GOT3 (cell line): ENCODE results near the gene PRKAG2.

ENCODE experiments used
- DNase-seq: peaks from one replicate; lab custom pipeline; 2025; ENCODE audit warnings: mixed read lengths; lab: John Stamatoyannopoulos, UW

PRKAG2 gene

GRCh38 chr7:151866028-151866427, 10.9 kb downstream of the PRKAG2 start:
- no peak for DNase-seq

DNA sequence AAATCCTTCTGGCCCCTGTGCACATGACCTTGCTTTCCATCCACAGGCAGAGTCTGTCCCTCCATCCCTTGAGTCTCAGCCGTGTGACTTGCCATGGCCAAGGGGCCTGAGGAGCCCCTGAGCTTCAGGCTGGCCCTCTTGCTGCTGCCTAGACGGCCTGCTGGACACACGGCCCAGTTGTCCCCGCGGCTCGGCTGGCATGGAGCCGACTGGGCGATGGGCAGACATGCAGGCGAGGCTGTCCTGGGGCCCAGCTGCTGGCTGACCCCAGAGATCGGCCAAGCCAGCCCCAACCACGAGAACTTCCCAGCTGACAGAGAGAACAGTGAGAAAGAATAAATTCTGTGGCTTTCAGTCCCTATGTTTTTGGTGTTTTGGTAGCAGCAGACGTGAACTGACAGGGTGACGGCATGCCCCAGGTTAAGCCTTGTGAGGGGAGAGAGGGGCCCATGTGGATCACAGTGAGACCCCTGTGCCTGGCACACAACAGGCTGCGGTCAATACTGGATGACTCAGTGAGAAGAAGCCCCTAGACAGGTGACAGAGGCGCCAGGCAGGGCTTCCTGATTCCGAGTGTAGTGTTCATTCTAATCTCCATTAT, 11.7 kb downstream of the PRKAG2 start:
- no peak for DNase-seq

DNA sequence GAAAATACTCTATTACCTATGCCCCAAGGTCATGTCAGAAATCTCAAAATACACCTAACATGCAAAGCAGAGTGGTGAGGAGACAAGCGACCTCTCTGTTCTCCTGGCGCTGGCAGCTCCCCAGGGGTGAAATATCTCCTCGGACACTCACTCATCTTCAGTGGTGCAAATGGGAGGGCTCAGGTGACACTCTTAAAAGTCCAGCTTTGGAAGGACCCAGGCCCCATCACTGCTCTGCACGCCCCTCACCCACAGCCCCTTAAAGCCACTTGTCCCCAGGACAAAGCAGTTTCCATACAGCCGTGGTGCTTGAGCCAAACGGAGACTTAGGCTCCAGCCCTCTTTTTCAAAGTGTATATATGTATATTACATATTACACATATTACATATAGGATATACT, 12.4 kb downstream of the PRKAG2 start:
- no peak for DNase-seq

GRCh38 chr7:151864081-151864480, 12.8 kb downstream of the PRKAG2 start:
- DNase-seq = no peak

DNA sequence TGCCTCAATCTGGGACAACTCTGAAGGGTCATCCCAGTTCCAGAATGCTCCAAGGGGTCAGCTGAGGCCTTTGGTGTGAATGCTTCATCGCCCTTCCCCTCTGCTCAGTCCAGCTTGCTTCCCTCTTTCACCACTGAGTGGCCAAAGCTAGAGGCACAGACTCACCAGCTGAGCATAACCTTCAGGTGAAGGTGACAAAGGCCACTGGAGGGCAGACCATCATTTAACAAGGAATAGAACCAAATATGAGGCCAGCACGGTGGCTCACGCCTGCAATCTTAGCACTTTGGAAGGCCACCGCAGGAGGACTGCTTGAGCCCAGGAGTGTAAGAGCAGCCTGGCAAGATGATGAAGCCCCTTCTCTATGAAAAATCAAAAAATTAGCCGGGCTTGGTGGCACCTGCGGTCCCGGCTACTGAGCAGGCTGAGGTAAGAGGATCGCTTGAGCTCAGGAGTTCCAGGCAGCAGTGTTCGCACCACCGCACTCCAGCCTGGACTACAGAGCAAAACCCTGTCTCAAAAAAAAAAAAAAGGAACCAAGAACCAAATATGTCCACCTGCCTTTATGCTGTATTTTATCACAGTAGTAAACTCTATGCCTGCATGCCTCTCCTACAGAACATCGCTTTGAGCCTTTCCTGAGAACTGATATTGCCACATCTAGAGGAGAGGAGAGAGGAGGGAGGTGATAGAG, 13.4 kb downstream of the PRKAG2 start:
- no peak for DNase-seq

- no peak for DNase-seq
Observed at GRCh38 chr7:151862606-151863381, 14.1 kb downstream of the PRKAG2 start.

GRCh38 chr7:151861881-151862280, 15.0 kb downstream of the PRKAG2 start:
- DNase-seq = no peak

DNA sequence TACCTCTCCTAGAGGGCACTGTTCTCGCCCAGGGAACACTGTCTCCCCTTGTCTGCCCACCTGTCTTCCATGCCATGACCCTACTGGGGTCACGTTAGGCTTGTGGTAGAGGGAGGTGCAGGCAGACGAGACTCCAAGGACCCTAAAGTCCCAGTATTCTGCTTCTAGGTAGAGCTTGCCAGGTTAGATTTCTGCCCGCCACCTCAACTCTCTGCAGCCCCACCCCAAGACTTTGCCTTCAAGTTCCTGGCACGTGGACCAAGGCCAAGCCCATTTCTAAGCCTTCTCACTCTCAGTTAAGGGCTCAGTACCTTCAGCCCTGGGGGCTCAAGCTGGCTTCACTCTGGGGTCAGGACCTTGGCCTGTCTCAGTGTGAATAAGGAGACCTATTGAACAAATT, 16.1 kb downstream of the PRKAG2 start:
- no peak for DNase-seq

- no peak for DNase-seq
Observed at GRCh38 chr7:151859948-151860685, 16.8 kb downstream of the PRKAG2 start.

DNA sequence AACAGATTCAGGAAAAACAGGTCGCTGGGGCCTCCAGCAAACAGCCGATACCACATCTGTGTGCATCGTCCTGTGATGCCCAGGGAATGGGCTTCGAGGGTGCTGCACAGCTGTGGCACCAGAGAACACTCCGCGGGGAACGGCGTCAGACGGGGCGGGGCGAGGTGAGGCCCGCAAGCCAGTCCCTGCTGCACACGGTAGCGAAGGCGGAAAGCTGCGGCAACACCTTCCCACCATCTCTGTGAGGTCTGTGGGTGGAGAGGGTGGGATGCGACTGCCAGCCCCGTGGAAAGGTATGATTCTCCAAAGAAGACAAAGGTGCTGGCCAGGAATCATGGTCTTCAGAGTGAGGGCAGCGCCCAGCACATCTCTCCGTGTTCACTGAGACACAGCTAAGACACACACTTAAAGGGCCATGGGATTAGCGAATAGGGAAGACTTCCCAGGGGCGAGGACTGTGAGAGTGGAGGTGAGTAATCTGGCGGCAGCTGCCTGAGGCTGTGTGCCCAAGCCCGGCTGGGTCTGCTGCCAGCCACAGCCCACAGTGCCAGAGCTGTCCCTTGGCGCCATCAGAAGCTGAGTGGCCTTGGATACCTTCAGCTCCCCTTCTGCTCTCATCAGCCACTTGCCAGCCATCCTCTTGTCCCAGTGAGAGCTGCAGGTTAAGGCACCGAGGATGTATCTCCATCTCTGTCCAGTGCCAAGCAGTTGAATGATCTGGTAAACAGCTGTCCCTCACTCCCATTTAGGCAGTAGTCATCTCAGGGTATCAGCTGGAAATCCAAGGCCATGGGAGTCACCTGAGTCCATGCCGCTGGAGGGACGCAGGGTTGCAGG, 17.6 kb downstream of the PRKAG2 start:
- no peak for DNase-seq

GRCh38 chr7:151858456-151858855, 18.5 kb downstream of the PRKAG2 start:
- no peak for DNase-seq

GRCh38 chr7:151857866-151858450, 19.0 kb downstream of the PRKAG2 start:
- DNase-seq = no peak

DNA sequence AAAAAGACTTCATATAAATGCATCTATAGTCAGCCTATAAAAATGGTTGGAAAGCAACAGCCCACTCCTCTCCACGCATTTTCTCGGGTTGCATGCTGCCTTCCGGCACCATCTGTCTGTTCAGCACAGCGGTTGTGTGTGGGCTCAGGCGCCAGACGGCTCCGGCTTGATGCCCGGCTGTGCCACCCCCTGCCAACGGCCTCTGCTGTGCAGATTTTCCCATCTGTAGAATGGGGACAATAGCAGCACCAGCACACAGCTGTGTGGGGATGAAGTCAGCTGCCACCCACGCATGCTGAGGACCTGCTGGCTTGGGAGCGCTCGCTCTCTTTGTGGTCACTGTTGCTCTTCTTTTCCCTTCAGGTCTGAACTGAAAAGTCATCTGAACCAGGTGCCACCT, 19.5 kb downstream of the PRKAG2 start:
- DNase-seq = no peak

DNA sequence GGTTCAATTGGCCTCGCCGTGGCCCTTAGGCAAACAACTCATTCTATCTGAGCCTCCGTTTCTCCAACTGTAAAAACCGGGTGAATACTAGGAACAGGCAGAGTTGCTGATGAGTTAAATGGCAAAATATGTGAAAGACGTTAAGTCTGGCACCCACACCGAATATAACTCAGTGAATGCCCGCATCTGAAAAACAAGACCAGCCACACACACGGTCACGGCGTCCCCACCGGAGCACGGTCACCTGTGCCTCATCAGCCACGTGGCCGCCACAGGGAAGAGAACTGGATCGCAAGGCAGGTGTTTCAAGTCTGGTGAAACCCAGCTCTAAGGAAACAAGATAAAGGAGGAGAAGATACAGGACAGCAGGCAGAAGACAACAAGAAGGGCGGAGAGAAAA, 20.4 kb downstream of the PRKAG2 start:
- DNase-seq = no peak

DNA sequence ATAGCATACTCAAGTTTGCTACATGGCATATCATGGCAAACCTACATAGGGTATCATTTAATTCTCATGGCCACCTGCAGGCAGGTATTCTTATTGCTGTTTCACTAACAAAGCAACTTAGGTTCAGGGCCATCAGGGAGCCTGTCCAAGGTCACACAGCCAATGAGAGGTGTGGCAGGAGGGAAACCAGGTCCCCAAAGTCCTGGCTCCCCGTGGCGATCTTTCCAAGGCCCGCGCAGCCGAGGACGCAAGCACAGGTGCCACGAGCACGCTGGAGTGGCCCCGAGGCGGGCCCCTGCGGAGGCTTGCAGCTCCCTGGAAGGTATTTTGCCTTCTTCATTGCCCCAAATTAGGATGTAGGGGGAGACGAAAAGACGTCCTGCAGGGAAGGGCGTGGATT, 20.8 kb downstream of the PRKAG2 start:
- DNase-seq = no peak

GRCh38 chr7:151854720-151855071, 22.2 kb downstream of the PRKAG2 start:
- no peak for DNase-seq

GRCh38 chr7:151853896-151854719, 22.8 kb downstream of the PRKAG2 start:
- no peak for DNase-seq

DNA sequence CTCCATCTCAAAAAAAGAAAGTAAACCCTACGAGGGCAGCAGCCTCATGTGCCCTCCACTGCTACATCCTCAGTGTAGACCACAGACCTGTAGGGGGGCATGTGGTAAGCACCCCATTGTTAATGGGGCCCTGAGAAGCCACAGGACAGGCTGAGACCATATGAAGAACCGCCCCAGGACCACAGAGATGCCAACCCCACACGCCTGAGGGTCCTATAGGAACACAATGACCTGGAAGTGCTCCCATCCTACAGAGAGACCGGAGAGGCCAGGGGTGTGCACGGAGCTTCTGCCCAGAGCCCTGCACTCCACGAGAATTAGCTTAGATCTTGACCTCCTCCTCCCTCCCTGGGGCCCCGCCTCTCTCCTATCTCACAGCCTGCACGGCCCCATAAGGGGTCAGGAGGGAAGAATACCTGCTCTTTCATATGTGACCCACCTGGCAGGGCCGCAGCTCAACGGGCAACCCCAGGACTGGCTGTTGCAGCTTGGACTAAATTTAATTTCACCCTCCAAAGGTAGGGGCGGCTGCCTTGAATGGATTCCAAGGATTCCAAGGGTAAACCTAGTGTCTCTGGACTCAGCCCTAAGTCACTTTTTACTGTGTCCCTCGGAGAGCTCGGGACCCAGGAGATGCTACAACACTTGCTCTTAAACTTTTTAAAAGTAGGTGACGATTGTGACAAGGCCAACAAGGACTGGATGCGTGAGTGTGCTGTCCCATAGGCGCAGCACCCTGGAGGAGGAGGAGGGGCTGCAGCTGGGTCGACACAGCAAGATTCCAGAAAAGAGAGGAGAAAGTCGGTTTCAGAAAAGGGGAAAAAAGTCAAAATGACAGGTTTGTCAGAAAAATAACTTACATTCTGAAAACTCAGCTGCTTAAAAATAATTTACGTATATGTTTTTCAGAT, 24.2 kb downstream of the PRKAG2 start:
- no peak for DNase-seq

DNA sequence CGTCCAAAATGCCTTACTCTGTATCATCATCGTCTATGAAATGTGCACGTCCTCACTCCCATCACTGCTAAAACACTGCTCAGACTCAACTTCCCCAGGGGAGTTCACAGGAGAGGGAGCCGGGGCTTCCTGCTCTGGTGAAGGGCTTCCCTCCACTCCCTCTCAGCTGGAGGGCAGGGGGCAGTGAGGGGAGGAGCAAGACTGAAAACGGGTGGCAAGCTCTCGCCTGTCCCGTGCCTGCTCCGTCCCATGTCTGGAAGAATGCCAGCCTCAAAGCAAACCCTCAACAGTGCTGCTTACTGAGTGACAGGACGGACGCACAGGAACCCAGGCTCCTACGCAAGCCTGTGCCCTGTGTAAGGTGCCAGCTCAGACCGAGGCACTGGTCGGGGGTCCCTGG, 25.1 kb downstream of the PRKAG2 start:
- no peak for DNase-seq
